ENCODE measurements around the gene MT1G.
"Not testable (repeated sequence)": the region's sequence is repeated elsewhere in the genome, so short reads cannot be mapped to it uniquely, and the experiment has no call there.

The MT1G gene

DNA sequence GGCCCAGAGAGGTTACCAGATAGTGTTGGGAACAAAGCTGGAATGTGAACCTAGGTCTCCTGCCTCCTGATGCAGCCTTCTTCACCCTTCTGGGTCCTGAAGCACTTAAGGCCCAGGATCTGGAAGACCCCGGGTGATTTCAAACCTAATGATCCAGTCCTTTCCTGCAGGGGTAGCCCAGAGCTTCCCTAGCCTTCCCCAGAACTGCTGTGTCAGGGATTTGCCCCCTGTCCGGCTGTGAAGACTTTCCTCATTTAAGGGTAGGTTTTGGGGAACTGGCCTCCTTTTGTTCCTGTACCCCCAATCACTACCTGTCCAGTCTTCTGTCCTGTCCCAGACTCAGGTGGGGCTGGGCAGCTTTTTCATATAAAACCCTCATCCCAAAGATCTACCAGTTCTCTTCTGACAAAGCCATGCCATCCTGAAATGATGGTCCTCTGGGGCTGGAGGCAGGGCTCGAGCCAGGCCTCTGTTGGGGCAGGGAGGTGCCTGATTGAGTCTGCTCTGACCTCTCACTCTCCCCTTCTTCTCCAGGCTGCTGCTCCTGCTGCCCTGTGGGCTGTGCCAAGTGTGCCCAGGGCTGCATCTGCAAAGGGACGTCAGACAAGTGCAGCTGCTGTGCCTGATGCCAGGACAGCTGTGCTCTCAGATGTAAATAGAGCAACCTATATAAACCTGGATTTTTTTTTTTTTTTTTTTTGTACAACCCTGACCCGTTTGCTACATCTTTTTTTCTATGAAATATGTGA lies 15.7 kb upstream of the MT1G start:
- H3K4me3 ChIP-seq (ENCODE audit: low read length) = peak overlapping the region; percentile 73
- no peak overlapping the region for H3K27ac ChIP-seq (ENCODE audit: low read length)
- H3K9ac ChIP-seq (ENCODE audit: low read depth, low read length) = peak overlapping the region; percentile 10; the same call in 1 of the 2 replicates
- H3K27me3 ChIP-seq (ENCODE audit: insufficient read depth, low read length) = peaks cover 65% of the 10 kb centered on the region
- peaks cover 9% of the 10 kb centered on the region; the same call in 1 of the 2 replicates for H3K4me1 ChIP-seq (ENCODE audit: insufficient read depth, low read length)
- H3K36me3 ChIP-seq (ENCODE audit: insufficient read depth, low read depth, low read length) = no peaks in the 10 kb centered on the region
- H3K9me3 ChIP-seq (ENCODE audit: insufficient read depth, low read depth, low read length) = peaks cover 3% of the 10 kb centered on the region; the same call in 1 of the 2 replicates

DNA sequence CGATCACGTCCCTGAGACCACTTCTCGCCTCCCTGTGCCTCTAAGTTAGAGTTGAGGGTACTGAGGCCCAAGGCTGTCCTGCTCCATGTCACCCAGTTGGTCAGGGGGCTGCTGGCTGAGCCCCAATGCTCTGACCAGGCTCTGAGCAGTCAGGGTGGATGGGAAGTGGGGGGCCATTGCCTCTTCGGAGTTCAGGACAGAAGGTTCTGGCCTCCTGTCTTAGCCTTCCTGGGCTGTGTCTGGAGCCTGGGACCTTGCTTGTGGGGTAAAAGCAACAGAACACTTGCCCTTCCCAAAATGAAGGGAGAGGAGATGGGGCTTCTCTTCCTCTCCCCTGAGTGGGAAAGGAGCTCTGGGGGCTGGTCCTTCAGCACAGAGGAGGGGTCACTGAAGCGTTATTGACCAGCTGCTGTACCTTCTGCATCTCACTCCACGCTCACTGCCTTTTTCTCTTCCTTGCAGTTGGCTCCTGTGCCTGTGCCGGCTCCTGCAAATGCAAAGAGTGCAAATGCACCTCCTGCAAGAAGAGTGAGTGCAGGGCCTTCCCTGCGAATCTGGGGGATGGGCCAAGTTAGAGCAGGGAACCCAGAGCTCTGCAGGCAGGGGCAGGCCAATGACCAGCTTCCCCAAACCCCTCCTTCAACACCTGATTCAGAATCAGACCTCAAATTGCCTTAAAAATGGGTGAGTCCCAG lies 15.0 kb upstream of the MT1G start:
- peaks cover 9% of the 10 kb centered on the region; the same call in 1 of the 2 replicates for H3K4me1 ChIP-seq (ENCODE audit: insufficient read depth, low read length)
- H3K9me3 ChIP-seq (ENCODE audit: insufficient read depth, low read depth, low read length) = peaks cover 3% of the 10 kb centered on the region; the same call in 1 of the 2 replicates
- H3K27me3 ChIP-seq (ENCODE audit: insufficient read depth, low read length) = peaks cover 68% of the 10 kb centered on the region
- H3K36me3 ChIP-seq (ENCODE audit: insufficient read depth, low read depth, low read length) = no peaks in the 10 kb centered on the region
- H3K9ac ChIP-seq (ENCODE audit: low read depth, low read length) = peak overlapping the region; percentile 81; the same call in 1 of the 2 replicates
- no peak overlapping the region for H3K27ac ChIP-seq (ENCODE audit: low read length)
- peak overlapping the region; percentile 73 for H3K4me3 ChIP-seq (ENCODE audit: low read length)

DNA sequence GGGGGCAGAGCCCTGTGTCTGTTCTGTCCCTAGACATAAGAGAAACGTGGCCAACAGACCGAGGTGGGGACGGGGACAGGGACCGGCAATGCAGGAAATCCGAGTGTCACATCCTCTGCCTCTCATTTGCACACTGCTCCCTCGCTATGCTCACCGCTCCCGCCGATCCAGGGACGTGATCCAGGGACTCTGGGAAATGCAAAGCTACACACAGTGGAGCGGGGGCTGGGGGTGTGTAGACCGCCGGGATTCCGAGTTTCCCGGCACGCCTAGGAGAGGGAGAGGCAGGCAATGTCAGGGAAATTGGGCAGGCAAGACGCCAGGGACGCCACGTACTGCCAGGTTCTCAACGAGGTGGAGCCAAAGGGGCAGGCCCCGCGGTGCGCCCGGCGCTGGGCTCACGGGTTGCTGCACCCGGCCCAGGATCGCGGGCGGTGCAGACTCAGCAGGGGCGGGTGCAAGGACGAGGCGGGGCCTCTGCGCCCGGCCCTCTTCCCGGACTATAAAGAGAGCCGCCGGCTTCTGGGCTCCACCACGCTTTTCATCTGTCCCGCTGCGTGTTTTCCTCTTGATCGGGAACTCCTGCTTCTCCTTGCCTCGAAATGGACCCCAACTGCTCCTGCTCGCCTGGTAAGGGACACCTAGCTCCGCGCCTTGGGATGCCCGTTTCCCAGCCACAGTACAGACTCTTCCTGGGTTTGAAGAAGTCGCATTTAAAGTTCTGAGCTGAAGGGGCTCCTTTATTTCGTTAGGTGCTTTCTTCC lies 14.3 kb upstream of the MT1G start, which contains the start of gene MT1X:
Gene MT1X, plus strand, starts transcription at position 532 of the 764 bp plus-strand sequence. Its CDS starts 71 bp downstream, at position 603.
- Histone ChIP-seq H3K4me3 (ENCODE audit: low read length) (peak within 1 kb of the TSS; percentile 73), H3K36me3 (ENCODE audit: insufficient read depth, low read depth, low read length) (no peaks in the 10 kb centered on the region), H3K9ac (ENCODE audit: low read depth, low read length) (peak within 1 kb of the TSS; percentile 81), H3K9me3 (ENCODE audit: insufficient read depth, low read depth, low read length) (peaks cover 3% of the 10 kb centered on the region; the same call in 1 of the 2 replicates), H3K27ac (ENCODE audit: low read length) (no peak within 1 kb of the TSS), H3K4me1 (ENCODE audit: insufficient read depth, low read length) (peaks cover 9% of the 10 kb centered on the region; the same call in 1 of the 2 replicates), H3K27me3 (ENCODE audit: insufficient read depth, low read length) (peaks cover 73% of the 10 kb centered on the region)

DNA sequence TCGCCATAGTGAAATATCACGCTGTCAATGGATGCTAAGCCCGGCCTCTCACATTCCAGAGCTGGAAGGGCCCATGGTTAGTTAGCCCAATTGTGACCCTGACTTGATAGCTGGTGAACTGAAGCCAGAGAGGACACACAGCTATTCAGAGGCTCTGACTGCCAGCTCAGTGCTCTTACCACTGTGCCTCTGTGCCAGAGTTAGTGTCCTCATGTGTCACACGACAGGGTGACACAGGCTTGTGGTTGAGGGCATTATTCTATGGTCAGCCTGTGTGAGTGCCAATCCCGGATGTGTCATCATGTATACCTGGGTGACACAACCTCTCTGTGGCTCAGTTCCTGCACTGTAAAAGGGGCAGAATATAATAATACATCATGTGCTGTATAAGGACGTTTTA lies 12.0 kb upstream of the MT1G start:
- no peak overlapping the region for H3K4me3 ChIP-seq (ENCODE audit: low read length)
- H3K9ac ChIP-seq (ENCODE audit: low read depth, low read length) = no peak overlapping the region
- H3K9me3 ChIP-seq (ENCODE audit: insufficient read depth, low read depth, low read length) = no peaks in the 10 kb centered on the region
- no peaks in the 10 kb centered on the region for H3K36me3 ChIP-seq (ENCODE audit: insufficient read depth, low read depth, low read length)
- H3K4me1 ChIP-seq (ENCODE audit: insufficient read depth, low read length) = peaks cover 13% of the 10 kb centered on the region; the same call in 1 of the 2 replicates
- H3K27ac ChIP-seq (ENCODE audit: low read length) = no peak overlapping the region
- H3K27me3 ChIP-seq (ENCODE audit: insufficient read depth, low read length) = peaks cover 94% of the 10 kb centered on the region

DNA sequence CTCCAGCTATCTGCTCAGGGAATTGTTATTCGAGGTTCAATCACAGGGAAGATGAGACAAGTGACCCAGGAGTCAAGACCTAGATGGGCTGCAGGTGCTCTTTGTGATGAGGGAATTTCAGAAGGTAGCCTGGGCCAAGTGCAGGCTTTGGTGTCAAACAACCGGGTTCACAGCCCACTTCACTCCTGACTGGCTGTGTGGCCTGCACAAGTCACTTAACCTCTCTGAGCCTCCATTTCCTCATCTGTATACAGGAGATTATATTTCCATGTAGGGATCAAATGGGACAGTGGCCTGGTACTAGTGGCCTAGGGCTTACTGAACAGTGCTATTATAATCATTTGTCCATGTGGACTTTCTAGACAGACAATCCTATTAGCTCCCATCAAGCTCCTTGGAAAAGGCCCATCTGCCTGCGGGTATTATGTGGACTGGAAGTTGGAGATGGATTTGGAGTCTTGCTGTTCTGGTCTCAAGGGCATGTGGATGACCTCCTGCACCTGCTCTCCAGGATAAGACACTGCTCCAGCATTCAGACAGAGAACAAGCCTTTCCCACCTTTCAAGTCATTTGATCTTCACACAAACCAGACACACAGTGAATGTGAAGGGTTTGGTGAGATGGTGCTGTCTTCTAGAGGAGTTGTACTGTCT lies 11.3 kb upstream of the MT1G start:
- Histone ChIP-seq H3K36me3 (ENCODE audit: insufficient read depth, low read depth, low read length) (no peaks in the 10 kb centered on the region), H3K4me1 (ENCODE audit: insufficient read depth, low read length) (peaks cover 14% of the 10 kb centered on the region; the same call in 1 of the 2 replicates), H3K4me3 (ENCODE audit: low read length) (no peak overlapping the region), H3K27me3 (ENCODE audit: insufficient read depth, low read length) (peaks cover 94% of the 10 kb centered on the region), H3K27ac (ENCODE audit: low read length) (no peak overlapping the region), H3K9me3 (ENCODE audit: insufficient read depth, low read depth, low read length) (no peaks in the 10 kb centered on the region), H3K9ac (ENCODE audit: low read depth, low read length) (no peak overlapping the region)

DNA sequence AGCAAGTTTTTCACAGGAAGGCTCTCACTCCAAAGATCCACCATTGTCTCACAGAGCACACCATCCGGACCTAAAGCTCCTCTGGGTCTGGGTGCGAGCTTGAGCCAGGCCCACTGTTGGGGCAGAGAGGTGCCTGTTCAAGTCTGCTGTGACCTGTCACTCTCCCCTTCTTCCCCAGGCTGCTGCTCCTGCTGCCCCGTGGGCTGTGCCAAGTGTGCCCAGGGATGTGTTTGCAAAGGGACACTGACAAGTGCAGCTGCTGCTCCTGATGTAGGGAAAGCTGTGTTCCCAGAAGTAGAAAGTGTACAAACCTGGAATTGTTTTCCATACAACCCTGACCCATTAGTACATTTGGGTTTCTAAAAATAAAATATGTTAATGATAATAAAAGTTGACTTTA lies 9.6 kb upstream of the MT1G start:
- H3K27ac ChIP-seq (ENCODE audit: low read length) = no peak overlapping the region
- no peaks in the 10 kb centered on the region for H3K9me3 ChIP-seq (ENCODE audit: insufficient read depth, low read depth, low read length)
- no peak overlapping the region for H3K9ac ChIP-seq (ENCODE audit: low read depth, low read length)
- peaks cover 95% of the 10 kb centered on the region for H3K27me3 ChIP-seq (ENCODE audit: insufficient read depth, low read length)
- peaks cover 10% of the 10 kb centered on the region; the same call in 1 of the 2 replicates for H3K4me1 ChIP-seq (ENCODE audit: insufficient read depth, low read length)
- H3K4me3 ChIP-seq (ENCODE audit: low read length) = no peak overlapping the region
- H3K36me3 ChIP-seq (ENCODE audit: insufficient read depth, low read depth, low read length) = no peaks in the 10 kb centered on the region

DNA sequence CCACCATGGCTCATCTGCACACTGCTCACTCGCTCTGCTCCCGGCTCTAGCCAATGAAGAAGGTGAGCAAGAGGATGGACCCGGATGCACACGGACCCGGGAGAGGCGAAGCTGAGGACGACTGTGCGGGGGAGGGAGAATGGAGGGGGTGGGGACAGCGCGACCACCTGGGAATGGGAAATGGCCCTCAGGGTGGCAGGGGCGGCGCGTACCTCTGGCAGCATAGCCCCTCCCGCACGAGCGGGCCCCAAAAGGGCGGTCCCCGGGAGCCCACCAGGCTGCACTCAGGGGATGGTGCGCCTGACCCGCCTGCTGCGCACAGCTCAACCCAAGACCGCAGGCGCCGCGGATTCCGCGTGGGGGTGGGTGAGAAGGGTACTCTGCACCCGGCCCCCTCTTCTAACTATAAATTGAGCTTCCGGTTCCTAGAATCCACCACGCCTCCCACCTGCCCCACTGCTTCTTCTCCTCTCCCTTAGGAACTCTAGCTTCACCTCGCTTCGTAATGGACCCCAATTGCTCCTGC lies 7.9 kb upstream of the MT1G start:
- peak overlapping the region; percentile 63 for H3K4me3 ChIP-seq (ENCODE audit: low read length)
- H3K4me1 ChIP-seq (ENCODE audit: insufficient read depth, low read length) = peaks cover 6% of the 10 kb centered on the region; the same call in 1 of the 2 replicates
- peaks cover 95% of the 10 kb centered on the region for H3K27me3 ChIP-seq (ENCODE audit: insufficient read depth, low read length)
- peak overlapping the region; percentile 77; the same call in 1 of the 2 replicates for H3K9ac ChIP-seq (ENCODE audit: low read depth, low read length)
- no peaks in the 10 kb centered on the region for H3K36me3 ChIP-seq (ENCODE audit: insufficient read depth, low read depth, low read length)
- H3K9me3 ChIP-seq (ENCODE audit: insufficient read depth, low read depth, low read length) = no peaks in the 10 kb centered on the region
- H3K27ac ChIP-seq (ENCODE audit: low read length) = no peak overlapping the region

DNA sequence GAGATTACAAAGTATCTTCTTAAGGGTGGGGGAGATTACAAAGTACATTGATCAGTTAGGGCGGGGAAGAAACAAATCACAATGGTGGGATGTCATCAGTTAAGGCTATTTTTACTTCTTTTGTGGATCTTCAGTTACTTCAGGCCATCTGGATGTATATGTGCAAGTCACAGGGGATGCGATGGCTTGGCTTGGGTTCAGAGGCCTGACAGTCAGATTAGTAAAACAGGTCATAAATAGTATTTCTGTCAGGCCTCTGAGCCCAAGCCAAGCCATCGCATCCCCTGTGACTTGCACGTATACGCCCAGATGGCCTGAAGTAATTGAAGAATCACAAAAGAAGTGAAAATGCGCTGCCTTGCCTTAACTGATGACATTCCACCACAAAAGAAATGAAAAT lies 6.7 kb upstream of the MT1G start:
- H3K36me3 ChIP-seq (ENCODE audit: insufficient read depth, low read depth, low read length); H3K4me1 ChIP-seq (ENCODE audit: insufficient read depth, low read length); H3K4me3 ChIP-seq (ENCODE audit: low read length); H3K9ac ChIP-seq (ENCODE audit: low read depth, low read length); H3K9me3 ChIP-seq (ENCODE audit: insufficient read depth, low read depth, low read length); H3K27ac ChIP-seq (ENCODE audit: low read length): not testable (repeated sequence)
- peaks cover 97% of the 10 kb centered on the region for H3K27me3 ChIP-seq (ENCODE audit: insufficient read depth, low read length)

DNA sequence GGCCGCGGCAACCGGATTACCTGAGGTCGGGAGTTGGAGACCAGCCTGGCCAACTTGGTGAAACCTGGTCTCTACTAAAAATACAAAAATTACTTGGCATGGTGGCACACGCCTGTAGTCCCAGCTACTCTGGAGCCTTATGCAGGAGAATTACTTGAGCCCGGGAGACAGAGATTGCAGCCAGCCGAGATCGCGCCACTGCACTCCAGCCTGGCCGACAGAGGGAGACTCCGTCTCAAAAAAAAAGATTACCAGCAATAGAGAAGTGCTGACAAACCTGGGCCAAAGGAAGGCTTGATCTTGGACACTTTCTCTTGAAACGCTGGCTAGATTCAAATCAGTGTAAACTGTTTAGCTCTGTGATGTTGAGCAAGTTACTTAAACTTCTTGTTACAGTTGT lies 6.1 kb upstream of the MT1G start:
- no peak overlapping the region for H3K4me3 ChIP-seq (ENCODE audit: low read length)
- no peak overlapping the region for H3K9ac ChIP-seq (ENCODE audit: low read depth, low read length)
- no peaks in the 10 kb centered on the region for H3K36me3 ChIP-seq (ENCODE audit: insufficient read depth, low read depth, low read length)
- peaks cover 6% of the 10 kb centered on the region for H3K4me1 ChIP-seq (ENCODE audit: insufficient read depth, low read length)
- H3K27me3 ChIP-seq (ENCODE audit: insufficient read depth, low read length) = peaks cover 97% of the 10 kb centered on the region
- no peaks in the 10 kb centered on the region; the same call in 1 of the 2 replicates for H3K9me3 ChIP-seq (ENCODE audit: insufficient read depth, low read depth, low read length)
- no peak overlapping the region for H3K27ac ChIP-seq (ENCODE audit: low read length)

DNA sequence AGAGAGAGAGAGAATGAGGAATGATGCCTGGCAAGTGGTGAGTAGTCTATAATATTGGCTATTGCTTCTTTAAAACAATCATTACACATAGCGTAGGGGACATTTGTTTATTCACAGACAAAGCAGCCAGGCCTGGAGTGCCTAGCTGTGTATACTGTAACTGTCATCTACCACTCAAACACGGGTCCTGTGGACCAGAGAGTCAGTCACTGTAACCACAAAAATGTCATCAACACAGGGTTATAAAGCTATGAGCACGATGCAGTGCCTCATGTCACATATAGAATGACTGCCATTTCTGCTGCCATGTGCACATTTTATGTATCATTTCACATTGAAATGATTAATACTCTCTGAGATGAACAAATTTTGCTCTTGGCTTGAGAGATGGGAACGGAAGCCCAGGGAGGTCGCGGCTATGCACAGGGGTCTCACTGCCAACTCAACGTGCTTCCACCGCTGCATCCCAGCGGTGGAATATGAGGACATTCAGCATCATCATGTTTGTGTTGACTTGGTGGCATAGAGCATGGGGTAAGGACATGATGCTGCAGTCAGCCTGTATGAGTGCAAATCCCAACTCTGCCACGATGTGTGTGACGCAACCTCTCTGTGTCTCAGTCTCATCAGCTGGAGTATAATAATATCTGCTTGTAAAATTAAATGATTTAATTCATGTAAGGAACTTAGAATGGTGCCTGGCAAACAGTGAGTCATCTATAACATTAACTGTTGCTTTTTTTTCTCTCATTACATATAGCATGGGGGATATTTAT lies 5.1 kb upstream of the MT1G start:
- Histone ChIP-seq H3K27ac (ENCODE audit: low read length) (no peak overlapping the region), H3K4me1 (ENCODE audit: insufficient read depth, low read length) (peaks cover 6% of the 10 kb centered on the region), H3K9ac (ENCODE audit: low read depth, low read length) (no peak overlapping the region), H3K27me3 (ENCODE audit: insufficient read depth, low read length) (peaks cover 100% of the 10 kb centered on the region), H3K4me3 (ENCODE audit: low read length) (no peak overlapping the region), H3K9me3 (ENCODE audit: insufficient read depth, low read depth, low read length) (no peaks in the 10 kb centered on the region; the same call in 1 of the 2 replicates), H3K36me3 (ENCODE audit: insufficient read depth, low read depth, low read length) (no peaks in the 10 kb centered on the region)

Data from iPS-20b (cell line).